H1 (cell line): ENCODE results near the gene KIAA1755. TPM values are rescaled to one million over a fixed set of nuclear protein-coding genes. Genes with fewer than 3 reads are reported as not detected.

Experiments used
- BRCA1 ChIP-seq: IDR thresholded peaks from 2 replicates; pipeline ENCODE4 v1.6.1; 2012; ENCODE audit warnings: low read depth, low read length, improper control_type of control experiment
- CEBPB ChIP-seq: IDR thresholded peaks from 2 replicates; pipeline ENCODE4 v1.6.1; 2012; ENCODE audit warnings: low read depth, low read length
- CHD2 ChIP-seq: IDR thresholded peaks from 2 replicates; pipeline ENCODE4 v1.6.1; 2012; ENCODE audit warnings: low read length, improper control_type of control experiment
- E2F6 ChIP-seq: IDR thresholded peaks from 2 replicates; pipeline ENCODE4 v1.6.1; 2012; ENCODE audit warnings: inconsistent platforms
- MAFK ChIP-seq: IDR thresholded peaks from 2 replicates; pipeline ENCODE4 v1.6.1; 2012; ENCODE audit warnings: low read depth, mild to moderate bottlenecking, improper control_type of control experiment, low read length
- SIN3A ChIP-seq, 2 experiments: IDR thresholded peaks in 1 of 2; conservative IDR thresholded peaks in 1 of 2; 2 replicates each; pipeline ENCODE4 v1.6.1; 2011 to 2012; ENCODE audit warnings: low read length in 2 of 2, improper control_type of control experiment in 1 of 2, low read depth in 1 of 2, mild to moderate bottlenecking in 1 of 2
- SP2 ChIP-seq: IDR thresholded peaks from 2 replicates; pipeline ENCODE4 v1.6.1; 2012; ENCODE audit warnings: mild to moderate bottlenecking, low read length, inconsistent platforms
- polyA plus RNA-seq, 7 experiments: library from polyadenylated mRNA; depleted of rRNA in 3 of 7; stranded (reverse) in 5 of 7; unstranded in 2 of 7; fragments of >200 nt in 5 of 7; fragments of 200-250 nt in 2 of 7; gene quantifications; 1 replicate in 5 of 7; 2 replicates in 1 of 7; 4 replicates in 1 of 7; pipeline versions ENCODE4 v1.2.1 to v1.2.3, GENCODE V29; 2011 to 2013; ENCODE audit warnings: missing spikeins in 2 of 7, mixed read lengths in 2 of 7
- total RNA-seq: library from RNA; stranded (reverse); fragmentation: NEBNext Ultra II Directional; extraction: Animal tissue kit (Norgen Biotek cat#: 25700); gene quantifications from 2 replicates; pipeline ENCODE4 v1.2.1, GENCODE V29; 2021

KIAA1755 gene
- total and polyA plus RNA-seq, 2 of the 8 experiments (the other 6 are each of a cell fraction or from before 2014, with no cell fraction given) = 0.23 TPM; not detected in 1

DNA sequence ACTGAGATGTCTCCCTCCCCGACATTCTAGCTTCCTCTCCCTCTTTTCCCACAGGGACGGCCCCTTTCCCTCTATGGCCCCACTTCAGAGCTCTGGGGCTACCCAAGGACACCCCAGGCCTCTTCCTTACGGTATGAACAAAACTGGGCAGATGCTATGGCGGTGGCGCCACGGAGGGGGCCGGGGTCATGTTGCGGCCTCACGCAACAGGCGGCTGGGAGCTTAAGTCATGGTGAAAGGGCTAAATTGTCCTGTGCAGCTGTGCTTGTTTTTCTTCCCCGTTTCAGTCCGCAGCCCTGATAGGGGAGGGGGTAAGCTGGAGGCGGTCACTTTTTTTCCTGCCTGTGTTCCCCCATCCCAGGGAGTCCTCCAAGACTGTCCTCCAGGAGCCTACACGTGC lies 17.6 kb upstream of the KIAA1755 start (continued):
- no peak for TF ChIP-seq E2F6
- TF ChIP-seq CEBPB = no peak
- TF ChIP-seq MAFK = no peak
- no peak for TF ChIP-seq SP2
- TF ChIP-seq BRCA1 = no peak
- TF ChIP-seq SIN3A (conservative IDR thresholded peaks at IDR 0.05 in 1 of 2, IDR thresholded peaks at IDR 0.05 in 1 of 2; ENCODE audit: low read depth in 1 of 2, low read length in 2 of 2) = no peak
- TF ChIP-seq CHD2 = no peak
- TF ChIP-seq, all 59 proteins: peak for 0
